ENCODE measurements around the gene LRRC36. TPM values are rescaled to one million over a fixed set of nuclear protein-coding genes. Genes with fewer than 3 reads are reported as not detected.

LRRC36 gene
- total RNA-seq, 1 experiment from 2014 or later = not detected

DNA sequence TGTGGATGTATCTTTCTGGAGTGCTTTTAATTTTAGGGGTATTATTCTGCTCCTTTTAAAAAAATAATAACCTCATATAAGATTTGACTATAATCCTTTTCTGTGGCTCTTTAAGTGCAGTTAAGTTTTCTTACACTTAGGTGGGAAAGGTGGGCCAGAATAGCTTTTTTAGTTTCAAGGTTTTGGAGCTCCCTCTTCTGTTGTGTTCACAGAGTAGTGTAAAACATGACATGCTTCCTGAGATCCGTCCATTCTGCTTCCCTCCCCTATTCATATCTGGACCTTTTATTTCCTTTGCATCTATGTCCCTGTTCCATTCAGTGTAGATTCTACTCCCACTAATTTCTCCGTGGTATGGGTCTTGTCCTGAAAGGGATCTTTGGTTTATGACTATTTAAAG lies 12.8 kb downstream of the LRRC36 start:
- ATAC-seq = peak; percentile 51
- Histone ChIP-seq H2AFZ (ENCODE audit: low read length) (no peak overlapping the region), H3K27me3 (ENCODE audit: low read length) (no peaks in the 10 kb centered on the region), H3K9me3 (ENCODE audit: low read length) (no peaks in the 10 kb centered on the region), H3K4me2 (ENCODE audit: low read length) (no peak overlapping the region), H3K4me1 (ENCODE audit: insufficient read depth, low read length) (no peaks in the 10 kb centered on the region; the same call in 1 of the 2 replicates), H4K20me1 (ENCODE audit: low read length) (no peaks in the 10 kb centered on the region), H3K4me3 (ENCODE audit: low read length) (no peak overlapping the region), H3K9me2 (replicated peaks; ENCODE audit: low read length) (no peaks in the 10 kb centered on the region), H3K9ac (ENCODE audit: low read length) (no peak overlapping the region), H3F3A (ENCODE audit: low read length, unreplicated experiment) (no peaks in the 10 kb centered on the region), H3K27ac (ENCODE audit: low read length) (no peak overlapping the region), H3K36me3 (ENCODE audit: low read depth, low read length) (no peaks in the 10 kb centered on the region), H3K79me2 (ENCODE audit: low read length) (no peaks in the 10 kb centered on the region)
- ChIA-PET POLR2A (ENCODE audit: unreplicated experiment) (no interaction called here), CTCF (interaction anchor here (0.5 to 1.4 kb wide), 3 partner anchors 71 to 81 kb away, joined by 5 to 13 read pairs (median 5); no protein-coding TSS in a partner anchor)
- intact Hi-C loops (cut with micrococcal nuclease) = loop anchor here (1.0 kb wide), 1 partner anchor 79 kb away; no protein-coding TSS in a partner anchor
- BruUV-seq (replicated peaks) = no TSS peak
- DNase-seq = peak; percentile 31
- TF ChIP-seq EZH2 (IDR thresholded peaks at IDR 0.05; ENCODE audit: low read length, unreplicated experiment) = no peak
- TF ChIP-seq, protein P1, sequence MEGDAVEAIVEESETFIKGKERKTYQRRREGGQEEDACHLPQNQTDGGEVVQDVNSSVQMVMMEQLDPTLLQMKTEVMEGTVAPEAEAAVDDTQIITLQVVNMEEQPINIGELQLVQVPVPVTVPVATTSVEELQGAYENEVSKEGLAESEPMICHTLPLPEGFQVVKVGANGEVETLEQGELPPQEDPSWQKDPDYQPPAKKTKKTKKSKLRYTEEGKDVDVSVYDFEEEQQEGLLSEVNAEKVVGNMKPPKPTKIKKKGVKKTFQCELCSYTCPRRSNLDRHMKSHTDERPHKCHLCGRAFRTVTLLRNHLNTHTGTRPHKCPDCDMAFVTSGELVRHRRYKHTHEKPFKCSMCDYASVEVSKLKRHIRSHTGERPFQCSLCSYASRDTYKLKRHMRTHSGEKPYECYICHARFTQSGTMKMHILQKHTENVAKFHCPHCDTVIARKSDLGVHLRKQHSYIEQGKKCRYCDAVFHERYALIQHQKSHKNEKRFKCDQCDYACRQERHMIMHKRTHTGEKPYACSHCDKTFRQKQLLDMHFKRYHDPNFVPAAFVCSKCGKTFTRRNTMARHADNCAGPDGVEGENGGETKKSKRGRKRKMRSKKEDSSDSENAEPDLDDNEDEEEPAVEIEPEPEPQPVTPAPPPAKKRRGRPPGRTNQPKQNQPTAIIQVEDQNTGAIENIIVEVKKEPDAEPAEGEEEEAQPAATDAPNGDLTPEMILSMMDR (conservative IDR thresholded peaks at IDR 0.05; ENCODE audit: low read depth, low read length) = peak; percentile 45
- no peak for TF ChIP-seq EZH2phosphoT487 (IDR thresholded peaks at IDR 0.05; ENCODE audit: borderline replicate concordance, low read length)

DNA sequence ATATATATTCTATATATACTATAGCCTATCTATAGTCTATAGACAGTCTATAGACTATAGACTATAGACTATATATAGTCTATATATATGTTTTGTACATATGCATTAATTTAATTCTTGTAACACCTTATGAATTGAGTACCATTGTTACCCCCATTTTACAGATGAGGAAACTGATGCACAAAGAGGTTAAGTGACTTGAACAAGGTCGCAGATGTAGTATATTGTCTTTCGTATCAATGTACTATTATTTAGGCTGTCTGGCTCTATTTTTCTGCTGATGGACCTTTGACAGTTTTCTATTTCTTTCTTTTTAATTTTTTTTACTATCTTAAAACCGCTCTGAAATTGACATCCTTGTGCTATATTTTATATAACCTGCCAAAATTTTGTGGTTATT lies 14.6 kb downstream of the LRRC36 start:
- Histone ChIP-seq H3K9ac (ENCODE audit: low read length) (no peak overlapping the region), H3K9me2 (replicated peaks; ENCODE audit: low read length) (no peaks in the 10 kb centered on the region), H3F3A (ENCODE audit: low read length, unreplicated experiment) (no peaks in the 10 kb centered on the region), H3K4me2 (ENCODE audit: low read length) (no peak overlapping the region), H3K27me3 (ENCODE audit: low read length) (no peaks in the 10 kb centered on the region), H3K4me3 (ENCODE audit: low read length) (no peak overlapping the region), H2AFZ (ENCODE audit: low read length) (no peak overlapping the region), H3K4me1 (ENCODE audit: insufficient read depth, low read length) (peaks cover 14% of the 10 kb centered on the region), H4K20me1 (ENCODE audit: low read length) (no peaks in the 10 kb centered on the region), H3K36me3 (ENCODE audit: low read depth, low read length) (no peaks in the 10 kb centered on the region), H3K79me2 (ENCODE audit: low read length) (no peaks in the 10 kb centered on the region), H3K27ac (ENCODE audit: low read length) (no peak overlapping the region), H3K9me3 (ENCODE audit: low read length) (no peaks in the 10 kb centered on the region)
- no TSS peak for BruUV-seq (replicated peaks)
- POLR2A ChIA-PET (ENCODE audit: unreplicated experiment) = no interaction called here
- ATAC-seq = no peak
- TF ChIP-seq EZH2phosphoT487 (IDR thresholded peaks at IDR 0.05; ENCODE audit: borderline replicate concordance, low read length) = no peak
- TF ChIP-seq, protein P1 (conservative IDR thresholded peaks at IDR 0.05; ENCODE audit: low read depth, low read length) = no peak
- TF ChIP-seq EZH2 (IDR thresholded peaks at IDR 0.05; ENCODE audit: low read length, unreplicated experiment) = no peak
- intact Hi-C loops (cut with micrococcal nuclease) = loop anchor here (10.0 kb wide), 1 partner anchor 54 kb away; the partner anchor contains the start of gene TPPP3
- CTCF ChIA-PET = no interaction called here
- DNase-seq = no peak

DNA sequence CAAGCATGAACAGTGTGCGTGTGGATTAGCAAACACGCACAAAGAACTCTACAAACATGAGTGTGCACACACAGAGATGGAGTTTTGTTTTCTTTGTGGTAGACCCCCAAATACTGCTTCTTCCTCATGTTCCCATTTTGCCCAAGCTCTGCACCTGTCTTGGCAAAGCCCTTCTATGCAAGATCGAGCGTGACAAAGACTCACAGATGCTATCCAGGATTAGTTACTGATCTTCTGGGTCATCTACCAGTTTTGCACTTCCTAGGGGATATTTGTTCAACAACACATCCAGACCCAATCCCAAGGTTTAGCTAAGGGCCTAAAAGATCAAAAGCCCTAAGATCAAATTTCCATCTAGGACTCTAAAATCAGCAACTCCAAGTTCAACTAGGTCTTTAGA lies 16.0 kb downstream of the LRRC36 start:
- no TSS peak for BruUV-seq (replicated peaks)
- H3K9ac ChIP-seq (ENCODE audit: low read length) = no peak overlapping the region
- no peaks in the 10 kb centered on the region for H3F3A ChIP-seq (ENCODE audit: low read length, unreplicated experiment)
- TF ChIP-seq, protein P1 (conservative IDR thresholded peaks at IDR 0.05; ENCODE audit: low read depth, low read length) = no peak
- TF ChIP-seq EZH2phosphoT487 (IDR thresholded peaks at IDR 0.05; ENCODE audit: borderline replicate concordance, low read length) (no peak), EZH2 (IDR thresholded peaks at IDR 0.05; ENCODE audit: low read length, unreplicated experiment) (no peak)
- no peak overlapping the region for H2AFZ ChIP-seq (ENCODE audit: low read length)
- ATAC-seq = no peak
- peaks cover 25% of the 10 kb centered on the region for H3K4me1 ChIP-seq (ENCODE audit: insufficient read depth, low read length)
- no peaks in the 10 kb centered on the region for H3K27me3 ChIP-seq (ENCODE audit: low read length)
- no peak overlapping the region for H3K4me2 ChIP-seq (ENCODE audit: low read length)
- H3K36me3 ChIP-seq (ENCODE audit: low read depth, low read length) = no peaks in the 10 kb centered on the region
- intact Hi-C loops (cut with micrococcal nuclease) = loop anchor here (10.0 kb wide), 1 partner anchor 52 kb away; the partner anchor contains the start of gene TPPP3
- no peak overlapping the region for H3K27ac ChIP-seq (ENCODE audit: low read length)
- no peak overlapping the region for H3K4me3 ChIP-seq (ENCODE audit: low read length)
- DNase-seq = no peak
- ChIA-PET POLR2A (ENCODE audit: unreplicated experiment) (no interaction called here), CTCF (no interaction called here)
- no peaks in the 10 kb centered on the region for H3K9me2 ChIP-seq (replicated peaks; ENCODE audit: low read length)
- H4K20me1 ChIP-seq (ENCODE audit: low read length) = no peaks in the 10 kb centered on the region
- no peaks in the 10 kb centered on the region for H3K9me3 ChIP-seq (ENCODE audit: low read length)
- H3K79me2 ChIP-seq (ENCODE audit: low read length) = no peaks in the 10 kb centered on the region

All from PC-3 (cell line).